HG03439 (cell line): ENCODE results near the gene AHNAK2.

Experiments used
- ATAC-seq: cut with Tn5 transposase; IDR thresholded peaks from one replicate; pipeline ENCODE4 v1.9.1; 2021; ENCODE audit warnings: mild to moderate bottlenecking, moderate library complexity; ENCODE audit not compliant: unreplicated experiment

The AHNAK2 gene

DNA sequence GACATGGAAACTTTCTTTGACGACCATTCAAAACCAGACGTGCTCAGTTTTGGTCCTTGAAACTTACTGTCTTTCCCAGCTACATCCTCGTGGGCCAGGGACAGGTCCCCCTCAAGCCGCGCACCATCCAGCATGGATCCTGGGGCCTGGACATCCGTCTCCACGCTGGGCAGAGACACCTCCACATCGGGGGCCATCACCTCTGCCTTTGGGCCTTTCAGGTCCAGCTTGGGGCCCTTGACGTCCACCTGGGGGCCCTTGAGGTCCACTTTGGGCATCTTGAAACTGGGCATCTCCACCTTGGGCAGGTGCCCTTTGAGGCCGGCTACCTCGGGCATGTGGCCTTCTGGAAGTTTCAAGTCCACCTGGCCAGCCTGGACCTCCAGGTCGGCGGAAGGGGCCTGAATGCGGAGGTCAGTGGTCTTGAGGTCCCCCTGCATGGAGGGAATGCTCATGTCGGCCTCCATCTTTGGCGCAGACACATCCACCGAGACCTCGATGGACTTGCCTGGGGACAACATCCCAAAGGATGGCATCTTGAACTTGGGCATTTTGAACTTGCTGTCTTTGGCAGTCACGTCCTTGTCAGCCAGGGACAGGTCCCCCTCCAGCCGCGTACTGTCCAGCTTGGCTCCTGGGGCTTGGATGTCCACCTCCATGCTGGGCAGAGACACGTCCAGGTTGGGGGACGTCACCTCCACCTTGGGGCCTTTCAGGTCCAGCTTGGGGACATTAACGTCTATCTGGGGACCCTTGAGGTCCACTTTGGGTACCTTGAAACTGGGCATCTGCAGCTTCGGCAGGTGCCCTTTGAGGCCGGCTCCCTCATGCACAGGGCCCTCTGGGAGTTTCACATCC is 36.4 kb downstream of the AHNAK2 start:
- ATAC-seq = no peak

DNA sequence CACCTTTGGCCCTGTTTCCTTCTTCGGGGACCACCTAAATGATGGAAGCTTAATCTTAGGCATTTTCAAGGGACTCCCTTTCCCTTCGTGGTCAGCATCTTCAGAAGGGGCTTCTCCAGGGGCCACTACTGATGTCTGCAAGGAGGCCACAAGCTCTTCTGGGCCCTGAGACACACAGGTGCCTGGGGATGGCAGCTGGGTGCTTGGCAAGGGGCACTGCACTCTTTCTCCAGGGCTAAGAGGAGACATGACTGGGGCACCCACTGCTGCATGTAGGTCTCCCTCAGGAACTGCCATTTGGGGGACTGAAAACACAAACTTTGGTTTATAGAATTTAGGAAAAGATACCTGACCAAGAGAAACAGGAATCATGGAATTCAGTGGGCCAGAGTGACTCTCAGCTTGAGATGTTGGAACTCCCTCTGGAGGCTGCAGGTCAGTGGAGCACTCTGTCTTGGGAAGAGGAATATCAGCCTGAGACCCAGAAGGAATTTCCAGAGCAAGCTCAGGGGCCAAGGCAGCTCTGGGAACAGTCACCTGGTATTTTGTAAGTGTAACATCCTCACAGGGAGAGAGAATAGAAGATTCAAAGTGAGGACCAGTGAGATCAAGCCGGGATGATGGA is 37.5 kb downstream of the AHNAK2 start:
- ATAC-seq = no peak

DNA sequence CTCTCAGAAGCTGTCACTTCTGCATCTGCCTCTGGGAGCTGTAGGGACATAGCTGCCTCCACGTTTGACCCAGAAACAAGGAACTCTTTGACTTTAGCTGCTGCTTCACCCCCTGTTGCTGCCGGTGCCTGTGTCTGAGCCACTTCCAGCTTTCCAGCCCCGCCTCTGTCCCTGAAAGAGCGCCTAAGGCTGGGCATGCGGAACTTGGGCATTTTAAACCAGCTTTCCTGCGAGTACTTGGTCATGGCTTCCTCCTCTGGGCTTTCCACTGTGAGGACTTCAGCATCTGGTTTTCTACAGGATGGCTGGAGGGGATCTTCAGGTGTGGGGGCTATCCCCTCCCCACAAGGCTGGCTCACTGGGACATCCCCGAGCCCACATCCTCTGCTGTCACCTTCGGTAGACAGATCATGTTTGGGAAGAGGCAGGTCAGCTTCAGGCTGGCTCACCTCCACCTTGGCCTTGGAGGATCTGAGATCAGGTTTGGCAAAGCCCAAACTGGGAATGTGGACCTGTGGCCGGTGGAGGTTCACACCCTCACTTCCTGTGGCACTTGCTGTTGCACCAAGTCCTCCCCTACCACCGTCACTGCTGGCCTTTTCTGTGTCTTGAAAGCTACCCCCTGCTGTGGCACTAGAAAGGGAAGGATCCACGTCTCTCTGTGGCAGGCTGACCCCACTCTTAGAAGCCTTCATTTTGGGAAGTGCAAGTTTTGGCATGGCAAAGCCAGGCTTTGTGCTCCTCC is 38.3 kb downstream of the AHNAK2 start:
- ATAC-seq = no peak

DNA sequence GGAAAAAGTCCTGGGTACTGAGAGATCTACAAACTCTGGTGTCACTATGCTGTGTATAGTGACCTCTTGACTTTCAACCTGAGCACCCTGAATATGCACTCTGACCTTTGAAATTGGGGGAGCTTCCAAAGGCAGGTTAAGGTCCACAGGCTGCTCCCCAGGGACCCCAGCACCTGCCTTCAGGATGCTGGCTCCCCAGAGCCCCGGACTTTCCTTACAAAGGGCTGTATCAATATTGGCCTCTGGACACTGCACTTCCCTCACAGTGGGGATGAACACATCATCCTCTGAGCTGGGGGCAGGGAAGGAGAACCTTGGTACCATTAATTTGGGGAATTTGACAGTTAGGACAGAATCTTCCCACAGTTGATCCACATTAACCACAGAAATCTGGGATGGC is 39.2 kb downstream of the AHNAK2 start:
- ATAC-seq = no peak

DNA sequence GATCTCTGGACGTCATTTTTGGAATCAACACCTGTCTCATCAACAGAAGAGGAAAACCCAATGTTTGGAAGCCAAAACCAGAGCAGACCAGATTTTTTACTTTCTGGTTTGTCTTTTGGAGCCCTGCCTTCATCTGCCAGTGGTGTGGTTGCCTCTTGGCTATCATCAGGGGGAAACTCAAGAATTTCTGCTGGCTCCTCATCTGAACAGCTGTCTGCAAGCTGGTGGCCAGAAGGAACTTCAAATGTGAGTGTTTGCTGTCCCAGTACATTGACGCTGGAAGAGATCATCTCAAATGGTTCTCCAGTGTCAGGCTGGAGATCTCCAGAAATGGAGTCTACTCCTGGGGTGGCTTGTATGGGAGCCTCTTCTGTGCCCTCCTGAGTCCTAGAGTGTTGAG is 39.7 kb downstream of the AHNAK2 start:
- no peak for ATAC-seq

DNA sequence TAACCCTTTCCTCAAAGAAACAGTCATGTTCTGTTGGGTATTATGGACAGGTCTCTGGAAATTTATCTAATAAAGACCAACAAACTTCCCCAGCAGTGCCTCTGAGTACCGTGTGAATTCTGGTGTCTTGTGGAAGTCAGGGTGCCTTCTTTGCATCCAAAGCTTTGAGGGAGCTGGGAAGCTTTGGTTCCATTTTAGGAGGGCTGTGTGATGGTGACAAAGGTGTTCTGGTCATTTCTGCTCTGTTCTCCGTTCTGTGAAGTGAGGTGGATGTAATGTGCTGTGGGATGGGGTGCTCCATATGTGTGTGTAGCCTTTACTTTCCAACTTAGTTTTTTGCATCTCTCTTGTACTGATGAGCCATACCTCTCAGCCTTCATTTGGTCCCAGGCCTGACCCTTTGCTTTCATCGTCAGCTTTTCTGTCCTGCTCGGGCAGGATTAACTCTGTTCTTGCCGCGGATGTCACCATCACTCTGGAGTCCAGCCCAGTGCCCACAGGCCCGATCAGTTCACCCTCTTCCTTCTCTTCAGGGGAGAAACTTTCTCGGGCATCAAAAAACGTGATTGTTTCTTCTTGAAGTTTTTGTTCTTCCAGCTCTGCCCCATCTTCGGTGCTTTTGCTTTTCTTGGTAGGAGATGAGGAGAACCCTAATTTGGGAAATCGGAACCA is 40.3 kb downstream of the AHNAK2 start:
- no peak for ATAC-seq

DNA sequence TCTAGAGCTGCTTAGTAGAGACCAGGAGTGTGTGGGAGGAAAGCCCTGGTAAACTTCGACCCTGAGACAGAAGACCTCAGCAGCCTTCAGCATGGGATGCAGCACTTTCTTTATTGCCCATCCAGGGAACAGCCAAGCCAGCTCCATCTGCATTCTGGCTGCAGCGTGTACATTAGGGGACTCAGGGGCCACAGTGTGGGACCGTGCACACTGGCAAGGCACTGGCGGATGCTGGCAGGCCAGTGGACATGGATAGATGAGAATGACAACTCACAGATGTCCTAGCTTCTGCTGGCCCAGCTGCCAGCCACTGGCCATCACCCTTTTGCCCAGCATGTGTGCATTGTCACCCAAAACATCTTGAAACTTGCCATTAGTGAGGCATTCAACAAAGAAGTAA is 41.0 kb downstream of the AHNAK2 start:
- no peak for ATAC-seq

DNA sequence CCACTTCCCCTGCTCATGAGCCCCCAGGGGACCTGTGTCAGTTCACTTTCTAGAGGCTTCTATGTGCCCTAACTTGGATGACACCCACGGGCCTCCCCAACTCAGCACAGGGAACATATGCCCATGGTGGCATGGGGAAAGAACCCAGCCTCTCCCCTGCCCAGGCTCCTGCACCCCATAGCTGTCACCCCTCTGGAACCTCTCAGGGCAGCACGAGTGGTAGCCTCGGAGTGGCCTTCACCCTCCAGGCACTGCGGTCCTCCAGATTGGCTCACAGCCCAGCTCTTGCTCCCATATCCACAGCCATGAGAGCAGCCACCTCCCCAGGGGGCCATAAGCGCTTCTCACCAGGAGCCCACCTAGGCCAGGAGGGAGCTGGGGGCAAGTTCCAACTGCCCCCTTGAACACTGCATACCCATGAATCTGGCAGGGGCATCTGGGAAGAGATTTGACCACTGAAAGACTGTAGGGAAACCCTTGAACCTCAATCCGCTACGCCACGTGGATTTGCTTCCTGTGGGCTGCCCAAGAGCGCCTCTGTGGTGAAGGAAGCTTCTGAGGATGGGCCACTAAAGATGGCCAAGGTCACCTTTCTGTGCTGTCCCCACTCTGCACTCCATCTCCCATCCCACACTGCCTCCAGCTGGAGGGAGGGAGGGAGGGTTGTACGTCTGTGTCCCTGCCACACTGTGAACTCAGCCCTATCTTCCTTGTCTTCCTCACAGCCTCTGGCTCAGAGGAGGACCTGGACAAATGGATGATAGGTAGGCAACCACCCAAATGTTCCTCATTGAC is 41.6 kb downstream of the AHNAK2 start:
- ATAC-seq = no peak

DNA sequence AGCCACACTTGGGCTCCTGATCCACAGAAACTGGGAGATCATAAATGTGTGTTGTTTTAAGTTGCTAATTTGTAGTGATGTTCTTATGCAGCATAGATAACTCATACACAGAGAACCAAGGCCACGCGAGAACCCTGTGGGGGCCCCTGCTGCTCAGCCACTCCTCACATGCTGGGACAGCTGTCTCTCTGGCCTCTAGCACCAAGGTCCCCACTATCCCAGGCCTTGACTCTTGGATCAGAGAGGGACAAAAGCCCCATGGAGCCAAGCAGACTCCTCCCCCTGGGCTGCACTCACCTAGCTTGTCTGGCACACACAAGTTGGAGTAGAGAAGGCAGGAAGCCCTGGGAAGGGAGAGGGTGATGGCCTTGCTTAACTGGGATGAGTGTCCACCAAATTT is 42.2 kb downstream of the AHNAK2 start:
- ATAC-seq = no peak

DNA sequence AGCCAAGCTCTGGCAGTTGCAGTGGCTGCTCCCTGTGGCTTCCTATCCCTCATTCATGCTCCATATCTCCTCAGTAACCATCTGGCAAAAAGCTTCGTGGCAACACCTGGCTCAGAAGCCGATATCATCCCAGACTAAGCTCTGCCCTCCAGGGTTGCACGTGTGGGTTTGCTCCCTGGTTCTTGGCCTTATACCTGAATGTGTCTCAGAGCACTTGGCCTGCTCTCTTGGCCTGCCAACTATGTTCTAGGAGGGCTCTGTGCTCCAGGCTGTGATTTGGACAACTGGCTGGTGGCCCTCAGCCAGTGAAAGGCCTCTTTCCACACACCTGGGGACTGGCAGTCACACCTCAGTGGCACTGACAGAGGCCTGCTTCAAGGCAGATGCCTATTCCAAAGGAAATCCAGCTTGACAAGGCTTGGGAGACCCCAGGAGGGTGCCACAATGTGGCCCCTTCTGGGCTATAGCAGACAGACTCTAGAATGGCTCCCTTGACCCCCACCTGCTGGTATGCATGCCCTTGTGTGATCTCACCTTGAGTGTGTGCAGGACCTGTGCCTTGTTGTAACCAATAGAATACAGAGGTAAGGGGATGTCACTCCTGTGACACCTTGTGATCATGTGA is 43.0 kb downstream of the AHNAK2 start:
- ATAC-seq = no peak

DNA sequence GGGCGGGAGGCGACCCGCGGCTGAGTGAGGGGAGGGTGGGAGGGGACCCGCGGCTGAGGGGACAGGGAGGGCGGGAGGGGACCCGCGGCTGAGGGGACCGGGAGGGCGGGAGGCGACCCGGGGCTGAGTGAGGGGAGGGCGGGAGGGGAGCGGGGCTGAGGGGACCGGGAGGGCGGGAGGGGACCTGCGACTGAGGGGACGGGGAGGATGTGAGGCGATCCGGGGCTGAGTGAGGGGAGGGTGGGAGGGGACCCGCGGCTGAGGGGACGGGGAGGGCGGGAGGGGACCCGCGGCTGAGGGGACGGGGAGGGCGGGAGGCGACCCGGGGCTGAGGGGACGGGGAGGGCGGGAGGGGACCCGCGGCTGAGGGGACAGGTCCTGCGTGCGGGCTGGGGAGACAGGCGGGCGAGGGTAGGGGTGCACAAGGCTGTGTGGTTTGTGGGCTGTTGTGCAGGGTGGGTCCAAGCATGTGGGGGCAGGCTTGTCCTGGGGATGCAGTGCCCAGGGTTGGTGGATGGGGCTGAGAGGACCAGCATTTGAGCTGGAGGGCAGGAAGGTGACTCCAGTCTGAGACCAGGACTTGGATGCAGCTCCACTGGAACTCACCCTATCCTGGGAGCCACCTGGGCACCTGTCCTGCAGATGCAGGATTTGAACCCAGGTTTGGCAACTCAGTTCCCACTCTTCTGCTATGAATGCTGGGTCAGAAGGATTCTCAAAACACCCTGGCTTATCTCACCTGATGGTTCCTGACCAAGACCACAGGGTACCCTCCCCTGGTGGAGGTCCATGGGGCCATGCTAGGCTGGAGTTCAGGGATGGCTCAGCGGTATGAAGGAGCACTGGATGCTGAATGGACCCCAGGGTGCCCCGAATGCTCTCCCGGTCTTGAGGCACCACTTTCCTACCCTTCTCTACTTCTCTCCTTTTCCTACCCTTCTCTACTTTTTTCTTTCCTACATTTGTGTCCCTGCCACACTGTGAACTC is 44.1 kb downstream of the AHNAK2 start:
- no peak for ATAC-seq

DNA sequence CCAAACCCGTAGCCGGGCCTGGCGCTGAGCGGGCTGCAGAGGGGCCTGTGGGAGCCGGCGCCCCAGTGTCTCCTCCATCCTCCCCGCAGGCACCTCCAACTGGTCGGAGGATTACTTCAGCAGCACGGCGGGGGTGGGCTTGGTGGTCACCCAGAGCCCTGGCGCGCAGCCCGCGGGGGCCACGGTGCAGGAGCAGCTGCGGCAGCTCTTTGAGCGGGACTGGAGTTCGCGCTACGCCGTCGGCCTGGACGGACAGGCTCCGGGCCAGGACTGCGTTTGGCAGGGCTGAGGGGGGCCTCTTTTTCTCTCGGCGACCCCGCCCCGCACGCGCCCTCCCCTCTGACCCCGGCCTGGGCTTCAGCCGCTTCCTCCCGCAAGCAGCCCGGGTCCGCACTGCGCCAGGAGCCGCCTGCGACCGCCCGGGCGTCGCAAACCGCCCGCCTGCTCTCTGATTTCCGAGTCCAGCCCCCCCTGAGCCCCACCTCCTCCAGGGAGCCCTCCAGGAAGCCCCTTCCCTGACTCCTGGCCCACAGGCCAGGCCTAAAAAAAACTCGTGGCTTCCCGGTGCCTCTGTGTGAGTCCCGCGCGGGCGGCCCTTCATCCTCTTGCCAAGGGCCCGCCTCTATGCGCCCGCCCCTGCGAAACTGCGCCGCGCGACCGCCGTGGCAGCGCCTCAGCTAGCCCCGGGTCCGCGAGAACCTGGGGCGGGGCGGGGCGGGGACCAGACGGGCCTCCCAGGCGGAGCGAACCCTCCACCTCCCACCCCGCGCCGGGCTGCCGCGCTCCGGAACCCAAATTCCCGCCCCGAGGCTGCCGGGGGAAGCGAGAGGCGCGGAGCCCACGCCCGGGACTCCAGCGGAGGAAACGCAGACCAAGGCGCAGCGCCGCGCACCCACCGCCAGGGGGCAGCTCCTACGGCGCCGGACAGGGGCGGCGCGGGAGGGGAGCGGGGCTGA is 45.2 kb downstream of the AHNAK2 start:
- peak; percentile 48 for ATAC-seq

DNA sequence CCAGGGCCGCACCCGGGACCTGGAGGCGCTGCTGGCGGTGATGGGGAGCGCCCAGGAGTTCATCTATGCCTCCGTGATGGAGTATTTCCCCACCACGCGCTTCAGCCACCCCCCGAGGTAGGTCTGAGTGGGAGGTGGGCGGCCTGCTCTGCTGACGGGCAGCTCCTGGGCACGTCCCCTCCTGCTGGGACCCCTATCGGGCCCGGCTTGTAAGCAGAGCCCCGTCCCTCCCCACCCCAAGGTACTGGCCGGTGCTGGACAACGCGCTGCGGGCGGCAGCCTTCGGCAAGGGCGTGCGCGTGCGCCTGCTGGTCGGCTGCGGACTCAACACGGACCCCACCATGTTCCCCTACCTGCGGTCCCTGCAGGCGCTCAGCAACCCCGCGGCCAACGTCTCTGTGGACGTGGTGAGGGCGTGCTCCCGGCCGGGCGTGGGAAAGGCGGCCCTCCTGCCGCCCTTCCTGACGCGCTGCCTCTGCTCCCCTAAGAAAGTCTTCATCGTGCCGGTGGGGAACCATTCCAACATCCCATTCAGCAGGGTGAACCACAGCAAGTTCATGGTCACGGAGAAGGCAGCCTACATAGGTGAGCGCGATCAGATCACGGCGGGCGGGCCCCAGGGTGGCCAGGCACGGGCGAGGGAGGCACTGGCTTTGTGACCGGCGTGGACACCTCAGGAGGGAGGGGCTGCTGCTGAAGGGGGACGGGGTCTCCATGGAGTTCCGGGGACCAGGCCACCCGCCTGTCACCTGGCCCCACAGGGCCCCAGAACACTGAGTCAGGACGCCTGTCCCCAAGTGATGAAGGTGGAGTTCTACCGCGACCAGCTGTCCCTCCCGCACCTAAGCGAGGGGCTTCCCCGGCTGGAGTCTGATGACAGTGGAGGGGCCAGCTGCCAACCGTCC is 46.2 kb downstream of the AHNAK2 start:
- no peak for ATAC-seq

DNA sequence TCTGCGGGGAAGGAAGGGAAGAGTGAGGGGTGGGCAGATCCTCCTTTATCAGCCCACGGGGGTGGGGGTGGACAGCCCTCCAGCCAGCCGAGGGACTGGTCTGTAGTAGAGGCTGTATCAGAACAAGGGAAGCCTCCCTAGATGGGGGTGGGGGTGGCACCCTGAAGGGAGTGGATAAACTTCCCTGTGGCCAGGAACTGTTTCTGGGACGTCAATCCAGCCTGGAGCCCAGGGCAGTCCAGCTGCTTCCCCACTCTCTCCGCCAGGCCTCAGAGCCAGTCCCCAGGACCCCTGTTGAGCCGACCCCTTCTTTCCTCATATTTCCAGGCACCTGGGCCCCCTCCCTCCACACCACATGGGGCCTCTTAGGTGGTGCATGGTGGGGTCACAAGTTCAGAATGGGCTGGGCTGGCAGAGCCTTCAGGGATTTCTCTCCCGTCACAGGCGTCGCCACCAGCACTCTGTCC is 46.8 kb downstream of the AHNAK2 start:
- no peak for ATAC-seq

DNA sequence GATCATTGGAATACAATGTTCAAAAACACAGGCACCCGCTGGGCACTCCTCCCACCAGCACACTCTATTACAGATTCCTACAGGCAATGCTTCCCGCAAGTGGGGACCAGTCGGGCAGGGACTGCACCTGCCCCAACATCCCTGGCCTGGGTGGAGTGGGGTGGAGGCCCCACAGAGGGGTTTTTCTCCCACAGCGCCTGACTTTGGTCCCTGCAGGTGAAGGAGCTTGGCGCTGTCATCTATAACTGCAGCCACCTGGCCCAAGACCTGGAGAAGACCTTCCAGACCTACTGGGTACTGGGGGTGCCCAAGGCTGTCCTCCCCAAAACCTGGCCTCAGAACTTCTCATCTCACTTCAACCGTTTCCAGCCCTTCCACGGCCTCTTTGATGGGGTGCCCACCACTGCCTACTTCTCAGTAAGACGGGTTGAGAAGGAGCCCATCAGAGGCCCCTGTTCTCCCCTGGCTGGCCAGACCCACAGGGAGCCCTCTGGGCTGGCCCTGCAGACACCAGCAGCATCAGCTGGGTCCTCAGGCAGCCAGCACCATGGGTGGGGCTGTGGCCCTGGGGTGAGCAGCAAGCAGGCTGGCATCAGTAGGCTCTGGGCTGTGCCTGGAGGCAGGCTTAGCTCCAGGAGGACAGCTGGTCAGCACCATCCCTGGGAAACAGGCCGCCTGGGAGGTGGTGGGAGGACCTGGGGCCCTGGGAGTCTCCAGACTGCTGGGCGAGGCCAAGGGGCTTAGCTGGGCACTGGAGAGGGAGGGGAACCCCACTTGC is 47.5 kb downstream of the AHNAK2 start:
- no peak for ATAC-seq
